DND-41 (cell line): Measurements from ENCODE around the gene LLGL1.

Source experiments
- CTCF ChIP-seq: IDR thresholded peaks from 2 replicates; pipeline ENCODE4 v1.5.1; 2012; ENCODE audit warnings: borderline replicate concordance, low read length, moderate library complexity, mild to moderate bottlenecking; ENCODE audit not compliant: poor library complexity, severe bottlenecking; ENCODE audit errors: extremely low read depth
- EZH2 ChIP-seq: IDR thresholded peaks from 3 replicates; pipeline ENCODE4 v1.6.1; 2012; ENCODE audit warnings: borderline replicate concordance, low read depth, mild to moderate bottlenecking, moderate library complexity, low read length, inconsistent platforms; ENCODE audit not compliant: severe bottlenecking

GRCh38 chr17:18225121-18225641 is at the start of gene LLGL1:
- TF ChIP-seq CTCF: no peak
- TF ChIP-seq EZH2: no peak
